Measurements from ENCODE around the gene CHCHD3. TPM values are rescaled to one million over a fixed set of nuclear protein-coding genes. Genes with fewer than 3 reads are reported as not detected.

CHCHD3 gene
- total RNA-seq, 2 donors from 2014 or later = 36.1 to 43.0 TPM

DNA sequence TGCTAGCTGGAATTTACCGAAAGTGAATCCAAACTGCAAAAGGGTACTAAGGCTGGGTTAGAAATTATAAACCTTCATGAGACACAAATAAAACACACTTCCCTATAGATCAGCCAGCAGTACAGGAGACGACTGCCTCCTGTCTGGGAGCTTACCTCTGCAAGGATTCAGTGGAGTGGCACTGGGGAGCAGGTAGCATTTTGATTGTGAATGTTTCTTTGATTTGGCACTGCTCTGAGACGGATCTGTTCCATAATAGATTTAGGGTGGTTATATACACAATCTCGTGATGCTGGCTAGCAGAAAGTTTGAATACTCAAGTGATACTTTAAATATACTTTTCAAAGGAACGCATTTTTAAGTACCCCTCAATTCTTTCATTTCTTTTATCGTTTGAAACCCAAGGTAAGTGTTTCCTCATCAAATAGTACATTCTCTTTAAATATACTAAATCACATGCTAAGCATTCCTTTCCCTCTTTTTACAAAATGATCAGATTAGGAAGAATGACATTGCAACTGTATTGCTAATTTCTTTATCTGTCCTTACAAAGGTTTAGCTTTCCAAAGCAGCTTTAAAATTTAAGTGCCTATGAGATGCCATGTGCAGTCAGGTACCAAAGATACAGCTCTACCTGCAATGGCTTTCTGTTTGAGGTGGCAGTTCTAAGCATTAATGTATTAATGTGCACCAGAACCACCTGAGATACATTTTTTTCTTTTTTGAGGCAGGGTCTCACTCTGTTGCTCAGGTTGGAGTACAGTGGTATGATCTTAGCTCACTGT is 20.6 kb upstream of the CHCHD3 start:
- Histone ChIP-seq H3K27ac (no peak overlapping the region), H3K36me3 (no peaks in the 10 kb centered on the region), H3K27me3 (replicated peaks; ENCODE audit: insufficient read depth) (no peaks in the 10 kb centered on the region), H3K9me3 (no peaks in the 10 kb centered on the region), H3K4me1 (ENCODE audit: control insufficient read depth in 1 of 2, low read depth in 2 of 2) (no peaks in the 10 kb centered on the region), H3K4me3 (no peak overlapping the region)
- no peak for ATAC-seq (ENCODE audit: insufficient number of reproducible peaks, low FRiP score, low read depth)
- no peak for DNase-seq (ENCODE audit: low spot score)
- TF ChIP-seq, protein P1, sequence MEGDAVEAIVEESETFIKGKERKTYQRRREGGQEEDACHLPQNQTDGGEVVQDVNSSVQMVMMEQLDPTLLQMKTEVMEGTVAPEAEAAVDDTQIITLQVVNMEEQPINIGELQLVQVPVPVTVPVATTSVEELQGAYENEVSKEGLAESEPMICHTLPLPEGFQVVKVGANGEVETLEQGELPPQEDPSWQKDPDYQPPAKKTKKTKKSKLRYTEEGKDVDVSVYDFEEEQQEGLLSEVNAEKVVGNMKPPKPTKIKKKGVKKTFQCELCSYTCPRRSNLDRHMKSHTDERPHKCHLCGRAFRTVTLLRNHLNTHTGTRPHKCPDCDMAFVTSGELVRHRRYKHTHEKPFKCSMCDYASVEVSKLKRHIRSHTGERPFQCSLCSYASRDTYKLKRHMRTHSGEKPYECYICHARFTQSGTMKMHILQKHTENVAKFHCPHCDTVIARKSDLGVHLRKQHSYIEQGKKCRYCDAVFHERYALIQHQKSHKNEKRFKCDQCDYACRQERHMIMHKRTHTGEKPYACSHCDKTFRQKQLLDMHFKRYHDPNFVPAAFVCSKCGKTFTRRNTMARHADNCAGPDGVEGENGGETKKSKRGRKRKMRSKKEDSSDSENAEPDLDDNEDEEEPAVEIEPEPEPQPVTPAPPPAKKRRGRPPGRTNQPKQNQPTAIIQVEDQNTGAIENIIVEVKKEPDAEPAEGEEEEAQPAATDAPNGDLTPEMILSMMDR (IDR thresholded peaks at IDR 0.05) = no peak

DNA sequence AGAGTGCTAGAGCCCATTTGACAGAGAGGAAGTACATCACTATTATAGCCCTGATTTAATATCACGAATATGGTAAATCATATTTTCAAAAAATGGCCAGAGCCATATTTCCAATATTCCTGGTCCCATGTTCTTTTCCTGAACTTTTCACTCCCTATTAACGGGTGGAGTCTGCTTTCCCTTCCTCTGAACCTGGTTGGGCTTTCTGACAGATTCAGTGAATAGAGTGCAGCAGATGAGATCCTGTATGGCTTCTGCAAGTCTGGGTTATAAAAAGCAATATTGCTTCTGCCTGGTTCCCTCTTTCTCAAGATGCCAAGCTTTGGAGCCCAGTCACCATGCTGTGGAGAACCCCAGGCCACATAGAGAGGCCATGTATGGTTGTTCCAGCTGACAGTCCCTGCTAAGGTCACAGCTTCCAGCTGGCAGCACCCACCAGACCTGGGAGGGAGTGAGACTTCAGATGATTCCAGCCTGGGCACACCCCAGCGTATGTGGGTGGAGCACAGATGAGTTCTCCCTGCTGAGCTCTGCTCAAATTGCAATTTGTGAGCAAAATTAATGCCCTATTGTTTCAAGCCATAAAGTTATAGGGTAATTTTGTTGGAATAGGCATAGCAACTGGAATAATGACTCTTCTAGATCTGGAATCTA is 17.9 kb upstream of the CHCHD3 start:
- H3K4me3 ChIP-seq = no peak overlapping the region
- DNase-seq (ENCODE audit: low spot score) (no peak), ATAC-seq (ENCODE audit: insufficient number of reproducible peaks, low FRiP score, low read depth) (no peak)
- no peaks in the 10 kb centered on the region for H3K36me3 ChIP-seq
- no peak overlapping the region for H3K27ac ChIP-seq
- H3K4me1 ChIP-seq (ENCODE audit: control insufficient read depth in 1 of 2, low read depth in 2 of 2) = no peaks in the 10 kb centered on the region
- no peaks in the 10 kb centered on the region for H3K27me3 ChIP-seq (replicated peaks; ENCODE audit: insufficient read depth)
- no peaks in the 10 kb centered on the region for H3K9me3 ChIP-seq
- TF ChIP-seq, protein P1 (IDR thresholded peaks at IDR 0.05) = no peak

DNA sequence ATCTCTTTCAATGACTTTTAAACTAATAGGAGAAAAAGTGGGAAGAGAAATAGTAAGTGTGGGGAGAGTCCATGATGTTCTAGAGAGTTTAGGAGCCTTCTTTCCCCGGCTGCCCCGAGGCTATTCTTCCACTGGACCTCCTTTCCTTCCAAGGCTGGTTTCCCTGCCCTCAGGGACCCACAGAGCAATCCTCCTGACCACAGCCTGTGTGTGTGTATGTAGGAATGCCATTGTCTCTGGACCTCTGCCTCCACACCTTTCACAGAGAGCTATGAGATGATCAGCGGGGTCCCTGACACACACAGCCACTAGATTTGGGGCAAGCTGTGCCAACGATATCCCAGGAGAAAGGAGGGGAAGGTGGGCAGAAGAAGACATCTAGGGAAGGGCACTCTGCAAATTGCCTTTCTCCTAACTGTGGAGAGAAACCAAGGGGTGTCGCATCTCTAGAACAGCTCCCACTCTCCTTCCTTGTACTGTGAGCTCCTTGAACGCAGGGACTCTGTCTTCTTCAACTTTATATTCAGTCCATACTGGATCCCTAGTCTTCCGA is 13.3 kb upstream of the CHCHD3 start:
- ATAC-seq (ENCODE audit: insufficient number of reproducible peaks, low FRiP score, low read depth) (no peak), DNase-seq (ENCODE audit: low spot score) (no peak)
- Histone ChIP-seq H3K36me3 (no peaks in the 10 kb centered on the region), H3K9me3 (no peaks in the 10 kb centered on the region), H3K27me3 (replicated peaks; ENCODE audit: insufficient read depth) (no peaks in the 10 kb centered on the region), H3K4me1 (ENCODE audit: control insufficient read depth in 1 of 2, low read depth in 2 of 2) (no peaks in the 10 kb centered on the region), H3K27ac (no peak overlapping the region), H3K4me3 (no peak overlapping the region)
- TF ChIP-seq, protein P1 (IDR thresholded peaks at IDR 0.05) = no peak

DNA sequence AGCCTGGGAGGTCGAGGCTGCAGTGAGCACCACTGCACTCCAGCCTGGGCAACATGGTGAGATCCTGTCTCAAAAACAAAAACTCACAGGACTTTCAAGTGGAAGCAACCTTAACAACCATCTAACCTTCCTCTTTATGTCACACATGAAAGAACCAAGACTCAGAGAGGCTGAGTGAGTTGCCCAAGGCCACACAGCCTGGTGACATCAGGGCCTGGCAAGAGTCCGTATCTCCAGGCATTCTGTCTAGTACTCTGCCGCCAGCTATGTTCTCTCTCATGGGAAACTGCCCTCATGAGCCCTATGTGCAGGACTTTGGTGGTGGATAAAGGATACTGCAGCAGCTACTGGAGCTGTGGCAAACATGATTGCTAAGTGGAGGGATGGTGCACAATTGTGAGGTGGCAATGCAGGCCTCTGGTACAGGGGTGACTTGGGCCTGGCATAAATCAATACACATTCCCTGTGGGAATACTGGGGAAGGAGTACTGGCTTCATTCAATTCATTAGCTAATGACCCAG is 10.1 kb upstream of the CHCHD3 start:
- Histone ChIP-seq H3K27ac (no peak overlapping the region), H3K4me1 (ENCODE audit: control insufficient read depth in 1 of 2, low read depth in 2 of 2) (no peaks in the 10 kb centered on the region), H3K4me3 (no peak overlapping the region), H3K9me3 (no peaks in the 10 kb centered on the region), H3K27me3 (replicated peaks; ENCODE audit: insufficient read depth) (no peaks in the 10 kb centered on the region), H3K36me3 (no peaks in the 10 kb centered on the region)
- TF ChIP-seq, protein P1 (IDR thresholded peaks at IDR 0.05) = no peak
- ATAC-seq (ENCODE audit: insufficient number of reproducible peaks, low FRiP score, low read depth) (no peak), DNase-seq (ENCODE audit: low spot score) (no peak)

DNA sequence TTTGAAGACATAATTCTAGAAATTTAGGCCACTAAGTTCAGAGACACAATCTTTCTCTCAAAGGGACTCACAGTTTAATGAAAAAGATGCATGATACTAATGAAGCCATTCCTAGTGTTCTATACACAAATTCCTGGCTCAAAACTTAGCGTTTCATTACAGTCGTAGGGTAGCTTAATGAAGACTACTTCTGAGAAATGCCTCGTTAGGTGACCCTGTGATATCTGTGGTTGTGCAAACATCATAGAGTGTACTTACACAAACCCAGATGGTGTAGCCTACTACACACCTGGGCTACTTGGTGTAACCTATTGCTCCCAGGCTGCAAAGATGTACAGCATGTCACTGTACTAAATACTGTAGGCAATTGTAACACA is 488 bp upstream of the CHCHD3 start:
- Histone ChIP-seq H3K4me3 (peak overlapping the region; percentile 98), H3K4me1 (ENCODE audit: control insufficient read depth in 1 of 2, low read depth in 2 of 2) (peaks cover 8 to 26% of the 10 kb centered on the region in 2 donors), H3K36me3 (no peaks in the 10 kb centered on the region), H3K9me3 (no peaks in the 10 kb centered on the region), H3K27me3 (replicated peaks; ENCODE audit: insufficient read depth) (no peaks in the 10 kb centered on the region), H3K27ac (no peak overlapping the region)
- TF ChIP-seq, protein P1 (IDR thresholded peaks at IDR 0.05) = no peak
- no peak for DNase-seq (ENCODE audit: low spot score)
- no peak for ATAC-seq (ENCODE audit: insufficient number of reproducible peaks, low FRiP score, low read depth)

All from thoracic aorta (tissue), 2 donors.